GM10266 (cell line): Measurements from ENCODE around the gene RLBP1.

Experiments used
- DNase-seq: peaks from one replicate; pipeline ENCODE4 v3.0.0; 2012; ENCODE audit errors: extremely low spot score
- CTCF ChIP-seq: IDR thresholded peaks from 2 replicates; pipeline ENCODE4 v1.5.1; 2012; ENCODE audit warnings: mild to moderate bottlenecking, low read depth; ENCODE audit not compliant: control insufficient read depth, insufficient read depth; ENCODE audit errors: missing control alignments

RLBP1 gene

GRCh38 chr15:89170364-89170763, 51.0 kb downstream of the RLBP1 start:
- TF ChIP-seq CTCF: no peak
- DNase-seq: no peak

- no peak for DNase-seq
- no peak for TF ChIP-seq CTCF
These were observed 53.0 kb downstream of the RLBP1 start for GRCh38 chr15:89168316-89168833.

- no peak for TF ChIP-seq CTCF
- DNase-seq: peak; percentile 44
These were observed 53.9 kb downstream of the RLBP1 start for GRCh38 chr15:89167267-89168176.

GRCh38 chr15:89165677-89166076, 55.7 kb downstream of the RLBP1 start:
- no peak for TF ChIP-seq CTCF
- no peak for DNase-seq

GRCh38 chr15:89164712-89165211, 56.6 kb downstream of the RLBP1 start:
- no peak for TF ChIP-seq CTCF

GRCh38 chr15:89163271-89164055, 57.9 kb downstream of the RLBP1 start:
- TF ChIP-seq CTCF: no peak
- no peak for DNase-seq

More at GRCh38 chr15:89164712-89165211, 56.6 kb downstream of the RLBP1 start:
- DNase-seq: no peak
